IMR-90 (cell line): ENCODE results near the gene TTF1. TPM values are rescaled to one million over a fixed set of nuclear protein-coding genes. Genes with fewer than 3 reads are reported as not detected.
"Not testable (repeated sequence)": the region's sequence is repeated elsewhere in the genome, so short reads cannot be mapped to it uniquely, and the experiment has no call there.

Experiments used
- ATAC-seq: fragments of 200-7000 bp; cut with Tn5 transposase; 2 replicates; pipeline ENCODE4 v1.9.1; 2020; ENCODE audit warnings: low read depth, mild to moderate bottlenecking, moderate library complexity
- BruUV-seq: library from RNA; stranded (reverse); fragments of 400-500 nt; replicated peaks from 2 replicates; lab custom pipeline; 2021; lab: Mats Ljungman, UMichigan
- CTCF ChIA-PET: fragments of 300-600 bp; formaldehyde crosslinking; extraction: SDS; loops from one replicate; lab custom pipeline; 2021; ENCODE audit warnings: antibody characterized with exemption; lab: Yijun Ruan, JAX
- POLR2A ChIA-PET: fragments of 300-600 bp; sonication (Branson Sonifier 250); formaldehyde crosslinking; loops from one replicate; lab custom pipeline; 2022; ENCODE audit warnings: antibody characterized with exemption; ENCODE audit not compliant: unreplicated experiment; lab: Charles Lee
- DNase-seq: peaks from one replicate; pipeline ENCODE4 v3.0.0; 2013
- H2AFZ ChIP-seq: replicated peaks from 2 replicates; pipeline ENCODE3; 2013; ENCODE audit warnings: low read length, mild to moderate bottlenecking; ENCODE audit not compliant: poor library complexity
- H2AK5ac ChIP-seq: 2 replicates; pipeline ENCODE4 v1.6.1; 2013; ENCODE audit warnings: low read depth, low read length, inconsistent platforms
- H2AK9ac ChIP-seq: replicated peaks from 2 replicates; pipeline ENCODE3; 2013; ENCODE audit warnings: mild to moderate bottlenecking, low read depth, low read length, moderate library complexity; ENCODE audit not compliant: poor library complexity
- H2BK120ac ChIP-seq: 2 replicates; pipeline ENCODE4 v1.6.1; 2013; ENCODE audit warnings: low read depth, low read length, inconsistent platforms
- H2BK15ac ChIP-seq: 3 replicates; pipeline ENCODE4 v1.6.1; 2013; ENCODE audit warnings: low read depth, low read length, inconsistent platforms
- H2BK20ac ChIP-seq: 2 replicates; pipeline ENCODE4 v1.6.1; 2013; ENCODE audit warnings: low read depth, mild to moderate bottlenecking, inconsistent platforms, low read length, moderate library complexity
- H2BK5ac ChIP-seq: 2 replicates; pipeline ENCODE4 v1.6.1; 2013; ENCODE audit warnings: mild to moderate bottlenecking, low read depth, low read length, inconsistent platforms; ENCODE audit not compliant: poor library complexity, severe bottlenecking
- H3K14ac ChIP-seq: replicated peaks from 2 replicates; pipeline ENCODE4 v1.6.1; 2013; ENCODE audit warnings: low read depth, low read length, inconsistent platforms
- H3K18ac ChIP-seq: 2 replicates; pipeline ENCODE4 v1.6.1; 2013; ENCODE audit warnings: low read depth, low read length, control low read depth
- H3K23ac ChIP-seq: 2 replicates; pipeline ENCODE4 v1.6.1; 2013; ENCODE audit warnings: low read depth, low read length, inconsistent platforms
- H3K27ac ChIP-seq: 2 replicates; pipeline ENCODE4 v1.5.1; 2013; ENCODE audit warnings: mild to moderate bottlenecking, control low read depth, low read length; ENCODE audit not compliant: insufficient read depth
- H3K27me3 ChIP-seq: 2 replicates; pipeline ENCODE4 v1.6.1; 2013; ENCODE audit warnings: low read length; ENCODE audit not compliant: control insufficient read depth, insufficient read depth
- H3K36me3 ChIP-seq: 2 replicates; pipeline ENCODE4 v1.6.1; 2013; ENCODE audit warnings: low read length, mixed read lengths; ENCODE audit not compliant: control insufficient read depth, insufficient read depth
- H3K4ac ChIP-seq: 2 replicates; pipeline ENCODE4 v1.6.1; 2013; ENCODE audit warnings: low read depth, low read length, inconsistent platforms
- H3K4me1 ChIP-seq: 2 replicates; pipeline ENCODE4 v1.6.1; 2013; ENCODE audit warnings: low read length, mixed read lengths; ENCODE audit not compliant: control insufficient read depth, insufficient read depth
- H3K4me2 ChIP-seq: 2 replicates; pipeline ENCODE4 v1.6.1; 2013; ENCODE audit warnings: low read depth, mild to moderate bottlenecking, control low read depth, low read length, moderate library complexity
- H3K4me3 ChIP-seq: 2 replicates; pipeline ENCODE4 v1.5.1; 2013; ENCODE audit warnings: low read depth, mild to moderate bottlenecking, control low read depth, low read length, moderate library complexity; ENCODE audit not compliant: insufficient read depth
- H3K56ac ChIP-seq: 2 replicates; pipeline ENCODE4 v1.6.1; 2013; ENCODE audit warnings: low read length, inconsistent platforms; ENCODE audit not compliant: insufficient read depth; ENCODE audit errors: extremely low read depth
- H3K79me1 ChIP-seq, 2 experiments: 2 replicates each; pipeline ENCODE4 v1.6.1; 2013; ENCODE audit warnings: low read length in 2 of 2, inconsistent platforms in 1 of 2, low read depth in 1 of 2
- H3K9ac ChIP-seq: 2 replicates; pipeline ENCODE4 v1.6.1; 2013; ENCODE audit warnings: low read depth, low read length, control low read depth
- H3K9me1 ChIP-seq: 2 replicates; pipeline ENCODE4 v1.6.1; 2013; ENCODE audit warnings: low read length, inconsistent platforms; ENCODE audit not compliant: insufficient read depth
- H3K9me3 ChIP-seq: 2 replicates; pipeline ENCODE4 v1.6.1; 2013; ENCODE audit warnings: low read length; ENCODE audit not compliant: control insufficient read depth, insufficient read depth
- H4K20me1 ChIP-seq: 2 replicates; pipeline ENCODE4 v1.6.1; 2013; ENCODE audit warnings: low read length, inconsistent platforms; ENCODE audit not compliant: insufficient read depth
- H4K5ac ChIP-seq: 2 replicates; pipeline ENCODE4 v1.6.1; 2013; ENCODE audit warnings: mild to moderate bottlenecking, low read depth, low read length, control low read depth
- H4K8ac ChIP-seq, 2 experiments: 2 replicates each; pipeline ENCODE4 v1.6.1; 2013; ENCODE audit warnings: low read depth in 2 of 2, low read length in 2 of 2, control low read depth in 1 of 2, inconsistent platforms in 1 of 2
- H4K91ac ChIP-seq: 2 replicates; pipeline ENCODE4 v1.6.1; 2013; ENCODE audit warnings: low read depth, low read length, inconsistent platforms; ENCODE audit not compliant: insufficient read depth
- CHD1 ChIP-seq: IDR thresholded peaks from 2 replicates; pipeline ENCODE4 v1.6.1; 2012; ENCODE audit warnings: low read depth, low read length, improper control_type of control experiment
- FOS ChIP-seq: fragments of 150-350 bp; IDR thresholded peaks from 2 replicates; pipeline ENCODE4 v1.6.1; 2016; ENCODE audit warnings: low read depth, low read length
- SMC3 ChIP-seq: fragments of 150-350 bp; IDR thresholded peaks from 2 replicates; pipeline ENCODE4 v1.6.1; 2016; ENCODE audit warnings: low read depth, mild to moderate bottlenecking, antibody characterized with exemption, low read length, moderate library complexity
- WGBS, 2 experiments: methylation state at CpG; one replicate each; pipeline versions ENCODE4 v1.1.5 to v1.1.7; 2013; ENCODE audit warnings: missing lambda C conversion rate in 2 of 2; ENCODE audit not compliant: insufficient read length in 1 of 2; ENCODE audit errors: extremely low coverage in 2 of 2; 5-methylcytosine and 5-hydroxymethylcytosine counted together
- dilution Hi-C: fragments of 300-500 bp; cut with HindIII; formaldehyde crosslinking; loops from one replicate; pipeline ENCODE4 v1.14.3; 2018; ENCODE audit warnings: low sequenced_read_pairs; ENCODE audit not compliant: unreplicated experiment
- in situ Hi-C: fragments of 300-500 bp; cut with MboI; formaldehyde crosslinking; loops from 3 replicates; pipeline ENCODE4 v1.14.3; 2019; ENCODE audit warnings: low sequenced_read_pairs, inconsistent platforms, mixed read lengths
- intact Hi-C: fragments of 100-400 bp; cut with micrococcal nuclease; formaldehyde crosslinking; loops from 2 replicates; pipeline ENCODE4 v1.10.0; 2022
- polyA plus RNA-seq, 3 experiments: library from polyadenylated mRNA; depleted of rRNA; stranded (reverse); fragments of >200 nt; gene quantifications; 2 replicates each; pipeline ENCODE4 v1.2.3, GENCODE V29; 2012; ENCODE audit warnings: low replicate concordance in 1 of 3
- total RNA-seq: library from RNA; depleted of rRNA; stranded (reverse); fragments of >200 nt; gene quantifications from 2 replicates; pipeline ENCODE4 v1.2.3, GENCODE V29; 2012

The TTF1 gene
- total and polyA plus RNA-seq, 2 of the 4 experiments (the other 2 are of a cell fraction): 6.5 to 12.0 TPM

DNA sequence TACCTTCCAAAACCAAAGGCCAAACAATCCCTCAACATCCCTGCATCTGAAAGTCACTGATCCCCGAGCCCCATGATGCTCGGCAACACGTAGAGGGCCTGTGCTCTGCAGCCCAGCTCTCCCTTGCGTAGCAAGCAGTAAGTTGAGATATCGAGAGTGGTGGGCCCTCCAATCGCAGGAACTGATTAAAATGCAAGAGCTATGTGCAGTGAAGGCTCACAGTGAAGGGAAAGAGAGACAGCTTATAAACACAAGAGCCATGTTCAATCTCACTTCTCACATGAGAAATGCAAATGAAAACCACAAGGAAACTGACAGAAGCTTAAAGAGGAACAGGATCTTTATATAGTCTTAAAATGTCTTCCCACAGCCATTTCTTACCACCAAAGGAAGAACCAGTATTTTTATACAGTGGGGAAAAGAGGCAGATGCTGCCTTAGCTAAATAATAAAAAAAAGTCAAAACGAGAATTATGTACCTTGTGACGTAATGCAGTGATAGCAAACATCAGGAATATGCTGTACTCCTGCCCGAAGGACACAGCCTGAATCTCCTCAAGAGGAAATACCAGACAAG, 24.6 kb downstream of the TTF1 start:
- Histone ChIP-seq H2BK5ac (no peak overlapping the region), H2BK20ac (no peak overlapping the region), H3K79me1 (peaks cover 0 to 4% of the 10 kb centered on the region in 2 experiments; a peak in 2 of 4 replicates), H2AK5ac (no peak overlapping the region), H3K9ac (no peak overlapping the region), H2BK120ac (no peak overlapping the region), H3K9me1 (peaks cover 6% of the 10 kb centered on the region; the same call in 1 of the 2 replicates), H3K9me3 (no peaks in the 10 kb centered on the region), H3K4ac (no peak overlapping the region), H4K8ac (no peak overlapping the region), H3K4me1 (no peaks in the 10 kb centered on the region), H3K56ac (no peak overlapping the region), H4K5ac (no peak overlapping the region), H3K18ac (no peak overlapping the region), H3K4me2 (no peak overlapping the region), H3K36me3 (peaks cover 46% of the 10 kb centered on the region), H2AK9ac (no peak overlapping the region), H3K27ac (no peak overlapping the region), H4K91ac (no peak overlapping the region), H4K20me1 (no peaks in the 10 kb centered on the region), H3K4me3 (no peak overlapping the region), H3K14ac (no peak overlapping the region), H2AFZ (no peak overlapping the region), H2BK15ac (no peak overlapping the region), H3K23ac (no peak overlapping the region), H3K27me3 (no peaks in the 10 kb centered on the region)
- BruUV-seq: no TSS peak
- intact Hi-C loops (no loop called here), dilution Hi-C loops (no loop called here), in situ Hi-C loops (no loop called here)
- DNase-seq (no peak), ATAC-seq (no peak)
- WGBS, 2 experiments: no CpG with 5 or more reads among the region's 9 CpGs
- ChIA-PET POLR2A (no interaction called here), CTCF (no interaction called here)
- TF ChIP-seq CHD1 (no peak), SMC3 (no peak), FOS (no peak)

DNA sequence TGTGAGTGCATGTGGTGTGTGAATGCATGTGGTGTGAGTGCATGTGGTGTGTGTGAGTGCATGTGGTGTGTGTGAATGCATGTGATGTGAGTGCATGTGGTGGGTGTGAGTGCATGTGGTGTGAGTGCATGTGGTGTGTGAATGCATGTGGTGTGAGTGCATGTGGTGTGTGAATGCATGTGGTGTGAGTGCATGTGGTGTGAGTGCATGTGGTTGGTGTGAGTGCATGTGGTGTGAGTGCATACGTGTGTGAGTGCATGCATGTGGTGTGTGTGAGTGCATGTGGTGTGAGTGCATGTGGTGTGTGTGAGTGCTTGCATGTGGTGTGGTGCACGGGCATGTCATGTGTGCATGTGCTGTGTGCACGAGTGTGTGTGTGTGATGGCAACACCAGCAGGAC, 28.2 kb downstream of the TTF1 start:
- CTCF ChIA-PET, H3K14ac ChIP-seq, H3K4ac ChIP-seq, H2AK5ac ChIP-seq, H3K56ac ChIP-seq, H4K8ac ChIP-seq, POLR2A ChIA-PET, ATAC-seq, H3K23ac ChIP-seq, H3K4me3 ChIP-seq, H3K27ac ChIP-seq, DNase-seq, H3K4me2 ChIP-seq, H4K20me1 ChIP-seq, H3K9me1 ChIP-seq, H2BK20ac ChIP-seq, dilution Hi-C loops, BruUV-seq, H4K5ac ChIP-seq, H3K18ac ChIP-seq, H3K79me1 ChIP-seq, H2AK9ac ChIP-seq, H2BK120ac ChIP-seq, H3K9ac ChIP-seq, H3K4me1 ChIP-seq, H2BK5ac ChIP-seq, H4K91ac ChIP-seq, H3K27me3 ChIP-seq, in situ Hi-C loops, intact Hi-C loops, H3K9me3 ChIP-seq, H2AFZ ChIP-seq, H2BK15ac ChIP-seq: not testable (repeated sequence)
- 100% methylated on average over 1 of the region's 3 CpGs; no CpG with 5 or more reads in 1 of the 2 experiments for WGBS, 2 experiments
- peaks cover 42% of the 10 kb centered on the region for H3K36me3 ChIP-seq
